BLaER1 treated with 17β-estradiol and CSF1 and Interleukin-3, amounts not matched to agents 10 nM and 100 nM (cell line): ENCODE data around the gene FABP7.

Experiments
- H3K27ac ChIP-seq, 11 experiments: shearing (Covaris generic); formaldehyde crosslinking; 2 replicates each; pipeline ENCODE4 v1.8.1; 2022
- H3K27me3 ChIP-seq, 11 experiments: shearing (Covaris generic); formaldehyde crosslinking; 2 replicates each; pipeline ENCODE4 v1.8.1; 2022
- H3K36me3 ChIP-seq, 11 experiments: shearing (Covaris generic); formaldehyde crosslinking; 2 replicates each; pipeline ENCODE4 v1.8.1; 2022
- H3K4me1 ChIP-seq, 10 experiments: shearing (Covaris generic); formaldehyde crosslinking; 2 replicates each; pipeline ENCODE4 v1.8.1; 2022
- H3K4me2 ChIP-seq, 11 experiments: shearing (Covaris generic); formaldehyde crosslinking; 2 replicates each; pipeline ENCODE4 v1.8.1; 2022
- H3K4me3 ChIP-seq, 10 experiments: shearing (Covaris generic); formaldehyde crosslinking; 2 replicates each; pipeline ENCODE4 v1.8.1; 2022
- H3K9ac ChIP-seq, 11 experiments: shearing (Covaris generic); formaldehyde crosslinking; 2 replicates each; pipeline ENCODE4 v1.8.1; 2022
- H3K9me3 ChIP-seq, 11 experiments: shearing (Covaris generic); formaldehyde crosslinking; replicated peaks in 1 of 11; 2 replicates each; pipeline ENCODE4 v1.8.1; 2022
- H4K20me1 ChIP-seq, 11 experiments: shearing (Covaris generic); formaldehyde crosslinking; 2 replicates each; pipeline ENCODE4 v1.8.1; 2022
- Cebpa-rat ChIP-seq, 11 experiments: shearing (Covaris generic); IDR thresholded peaks; 2 replicates each; pipeline ENCODE4 v1.8.1; 2022

FABP7 gene

DNA sequence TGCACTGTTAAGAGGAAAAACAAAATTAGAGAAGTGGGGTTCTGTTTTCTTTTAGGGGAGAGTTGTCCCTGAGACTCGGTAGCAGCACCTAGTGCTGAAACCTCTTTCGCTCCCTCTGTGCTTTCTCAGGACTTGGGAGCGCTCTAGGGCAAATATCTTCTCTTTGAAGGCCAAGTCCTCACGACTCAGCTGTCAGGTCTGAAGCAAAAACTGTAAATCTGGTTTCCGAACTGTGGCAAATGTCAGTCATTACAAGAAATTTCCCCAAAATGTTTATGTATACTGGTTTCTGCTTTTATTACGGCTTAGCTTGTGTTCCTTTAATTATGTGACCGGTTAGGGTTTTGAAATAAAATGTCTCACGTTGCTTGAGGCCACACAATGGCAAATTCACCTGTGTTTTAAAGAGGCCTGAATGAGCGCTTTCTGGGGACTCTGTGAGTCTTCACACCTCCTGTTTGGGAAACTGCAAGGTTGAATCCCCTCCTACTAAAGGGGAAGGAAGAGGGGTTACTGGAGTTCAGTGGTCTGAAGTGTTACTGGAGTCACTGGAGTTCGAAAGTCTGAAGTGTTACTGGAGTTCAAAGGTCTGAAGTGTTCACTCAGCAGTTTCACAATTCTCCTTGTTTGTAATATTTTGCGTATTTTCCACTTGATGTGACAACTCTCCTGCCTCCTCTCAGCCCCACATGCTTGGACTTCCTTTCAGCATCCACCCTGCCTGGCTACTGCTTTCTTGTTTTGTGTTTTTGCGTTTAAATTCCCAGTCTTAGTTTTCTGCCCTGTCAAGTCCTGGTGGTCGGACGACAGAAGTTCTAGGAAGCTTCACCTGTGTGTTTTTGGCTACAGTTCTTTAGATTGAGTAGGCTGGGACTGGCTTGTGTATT, 11.2 kb downstream of the FABP7 start:
- Histone ChIP-seq H3K36me3 (no peaks in the 10 kb centered on the region), H3K27me3 (no peaks in the 10 kb centered on the region; a peak in 1 of 22 replicates), H3K4me3 (no peak overlapping the region), H3K4me2 (peak overlapping the region in 1 of 11 experiments; percentile 1; a peak in 1 of 22 replicates), H3K27ac (peak overlapping the region in 2 of 11 experiments; percentile 67 to 74; a peak in 4 of 22 replicates), H3K9ac (peak overlapping the region in 2 of 11 experiments; percentile 32 to 70; a peak in 2 of 22 replicates), H3K4me1 (peaks cover 0 to 10% (median 0%) of the 10 kb centered on the region in 10 experiments; a peak in 2 of 20 replicates), H3K9me3 (peaks cover 6 to 17% (median 11%) of the 10 kb centered on the region in 11 experiments; a peak in 16 of 22 replicates), H4K20me1 (no peaks in the 10 kb centered on the region)
- no peak for TF ChIP-seq Cebpa-rat (IDR thresholded peaks at IDR 0.05)

DNA sequence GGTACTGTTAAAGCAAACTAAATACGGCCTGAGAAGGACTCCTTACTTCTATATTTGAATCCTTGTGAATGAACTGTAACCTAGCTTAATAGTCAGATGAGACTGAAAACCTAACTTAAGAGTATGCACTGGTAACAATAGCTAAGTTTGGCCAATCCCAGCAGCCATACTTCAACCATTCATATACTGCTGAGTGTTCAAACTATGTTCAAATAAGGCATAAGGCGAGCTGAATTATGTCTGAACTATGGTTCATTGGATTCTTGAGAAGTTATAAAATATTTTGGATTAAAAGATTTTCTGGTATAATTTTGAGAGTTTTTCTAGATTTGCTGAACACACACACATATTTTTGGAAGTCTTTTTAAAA, 11.8 kb downstream of the FABP7 start:
- Histone ChIP-seq H4K20me1 (no peaks in the 10 kb centered on the region), H3K9ac (peak overlapping the region in 2 of 11 experiments; percentile 21 to 65; a peak in 2 of 22 replicates), H3K4me3 (no peak overlapping the region), H3K4me1 (peaks cover 0 to 10% (median 0%) of the 10 kb centered on the region in 10 experiments; a peak in 2 of 20 replicates), H3K27ac (peak overlapping the region in 2 of 11 experiments; percentile 67 to 70; a peak in 3 of 22 replicates), H3K27me3 (no peaks in the 10 kb centered on the region; a peak in 1 of 22 replicates), H3K36me3 (no peaks in the 10 kb centered on the region), H3K9me3 (peaks cover 6 to 17% (median 11%) of the 10 kb centered on the region in 11 experiments; a peak in 16 of 22 replicates), H3K4me2 (peak overlapping the region in 1 of 11 experiments; percentile 1; a peak in 1 of 22 replicates)
- no peak for TF ChIP-seq Cebpa-rat (IDR thresholded peaks at IDR 0.05)

DNA sequence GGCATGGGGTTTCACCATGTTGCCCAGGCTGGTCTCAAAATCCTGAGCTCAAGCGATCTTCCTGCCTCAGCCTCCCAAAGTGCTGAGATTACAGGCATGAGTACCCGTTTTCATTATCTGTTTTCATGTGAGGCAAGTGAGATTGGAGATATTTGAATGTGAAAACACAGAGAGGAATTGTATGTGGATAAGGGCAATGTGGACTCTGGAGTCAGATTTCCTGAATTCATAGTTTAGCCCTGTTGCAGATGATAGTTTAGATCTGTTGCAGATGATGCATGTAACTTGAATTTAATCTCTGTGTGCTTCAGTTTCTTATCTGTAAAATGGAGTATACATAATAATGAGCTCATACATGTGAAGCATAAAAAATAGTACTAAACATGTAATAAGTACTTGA, 13.2 kb downstream of the FABP7 start:
- Histone ChIP-seq H4K20me1 (no peaks in the 10 kb centered on the region), H3K4me1 (peaks cover 0 to 10% (median 0%) of the 10 kb centered on the region in 10 experiments; a peak in 2 of 20 replicates), H3K27ac (peak overlapping the region in 1 of 11 experiments; percentile 70; a peak in 1 of 22 replicates), H3K27me3 (no peaks in the 10 kb centered on the region; a peak in 1 of 22 replicates), H3K4me2 (no peak overlapping the region), H3K9ac (no peak overlapping the region), H3K36me3 (no peaks in the 10 kb centered on the region), H3K4me3 (no peak overlapping the region), H3K9me3 (peaks cover 6 to 17% (median 11%) of the 10 kb centered on the region in 11 experiments; a peak in 16 of 22 replicates)
- no peak for TF ChIP-seq Cebpa-rat (IDR thresholded peaks at IDR 0.05)

DNA sequence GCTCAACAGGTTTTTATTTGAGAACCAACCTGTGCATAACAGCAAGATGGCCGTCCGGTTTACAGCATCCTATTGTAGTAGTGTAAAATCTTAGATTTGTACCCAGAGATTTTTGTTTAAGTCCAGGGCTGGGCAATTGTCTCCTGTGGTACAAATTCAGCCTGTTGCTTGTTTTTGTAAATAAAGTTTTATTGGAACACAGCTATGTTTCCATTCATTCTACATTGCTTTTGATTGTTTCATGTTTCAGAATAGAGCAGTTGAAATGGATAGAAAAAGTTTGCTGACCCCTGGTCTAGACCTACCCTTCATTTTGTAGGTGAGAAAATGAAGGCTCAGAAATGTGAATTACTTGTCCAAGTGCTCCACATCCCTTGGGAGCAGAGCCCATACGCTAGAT, 18.0 kb downstream of the FABP7 start:
- no peak overlapping the region for H3K4me2 ChIP-seq
- no peak overlapping the region for H3K27ac ChIP-seq
- no peak overlapping the region for H3K9ac ChIP-seq
- H4K20me1 ChIP-seq, result no peaks in the 10 kb centered on the region
- H3K9me3 ChIP-seq, result no peaks in the 10 kb centered on the region
- no peaks in the 10 kb centered on the region for H3K36me3 ChIP-seq
- no peak overlapping the region for H3K4me3 ChIP-seq
- no peaks in the 10 kb centered on the region for H3K27me3 ChIP-seq
- H3K4me1 ChIP-seq, result no peaks in the 10 kb centered on the region
- no peak for TF ChIP-seq Cebpa-rat (IDR thresholded peaks at IDR 0.05)

DNA sequence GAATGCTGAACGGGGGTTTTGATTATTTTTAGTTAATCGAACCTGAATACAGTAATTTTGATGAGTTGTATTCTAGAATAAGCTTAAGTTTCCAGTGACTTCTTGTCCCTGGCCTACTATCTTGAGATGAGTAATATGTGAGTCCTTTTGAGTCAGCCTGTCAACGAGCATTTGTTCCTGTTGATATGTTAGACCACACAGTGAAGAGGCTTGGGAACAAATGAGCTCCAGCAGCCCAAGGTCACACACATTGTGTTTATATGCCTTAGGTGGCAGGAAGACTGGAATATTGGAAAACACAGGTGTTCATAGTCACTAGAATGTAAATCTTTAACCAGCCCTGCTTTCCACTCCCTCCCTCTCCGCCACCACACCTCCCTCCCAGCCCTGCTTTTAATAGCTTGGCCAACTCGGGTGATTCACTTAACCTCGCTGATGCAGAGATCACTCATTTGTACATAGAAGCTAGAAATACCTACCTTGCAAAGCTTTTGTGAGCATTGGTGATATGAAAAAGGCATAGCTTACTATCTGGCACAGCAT, 18.7 kb downstream of the FABP7 start:
- H3K9me3 ChIP-seq, result no peaks in the 10 kb centered on the region
- TF ChIP-seq Cebpa-rat (IDR thresholded peaks at IDR 0.05), result no peak
- no peaks in the 10 kb centered on the region for H3K27me3 ChIP-seq
- no peak overlapping the region for H3K27ac ChIP-seq
- no peaks in the 10 kb centered on the region for H4K20me1 ChIP-seq
- H3K4me3 ChIP-seq, result no peak overlapping the region
- H3K4me1 ChIP-seq, result no peaks in the 10 kb centered on the region
- no peaks in the 10 kb centered on the region for H3K36me3 ChIP-seq
- no peak overlapping the region for H3K4me2 ChIP-seq
- H3K9ac ChIP-seq, result no peak overlapping the region

DNA sequence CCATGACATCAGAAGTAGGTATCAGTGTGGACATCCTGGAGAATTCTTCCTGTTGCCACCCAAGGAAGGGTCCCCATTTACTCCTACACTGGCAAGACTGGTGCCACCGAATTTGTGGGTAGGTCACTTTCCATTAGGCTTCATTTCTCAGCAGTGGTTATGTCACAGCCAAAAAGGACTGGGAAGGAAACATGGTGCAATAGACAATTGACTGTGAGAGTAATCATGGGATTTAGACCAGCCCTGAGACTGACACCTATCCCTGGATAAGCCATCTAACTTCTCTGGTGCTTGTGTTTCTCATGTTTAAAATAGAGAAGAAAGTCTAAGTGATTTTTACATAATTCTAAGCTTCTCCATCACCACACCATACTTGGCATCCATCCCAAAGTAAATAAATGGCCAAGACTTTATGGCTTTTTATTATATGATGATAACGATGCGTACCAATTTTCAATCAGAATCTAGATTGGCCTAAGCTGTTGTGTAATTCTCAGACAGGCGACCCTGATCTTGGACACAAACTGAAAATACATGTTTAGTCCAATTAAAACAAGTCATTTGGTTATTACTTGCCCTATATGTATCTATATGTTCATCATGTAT, 19.7 kb downstream of the FABP7 start:
- Histone ChIP-seq H3K36me3 (no peaks in the 10 kb centered on the region), H3K27me3 (no peaks in the 10 kb centered on the region), H3K4me1 (no peaks in the 10 kb centered on the region), H3K4me2 (no peak overlapping the region), H3K9me3 (no peaks in the 10 kb centered on the region), H3K27ac (no peak overlapping the region), H3K9ac (no peak overlapping the region), H3K4me3 (no peak overlapping the region), H4K20me1 (no peaks in the 10 kb centered on the region)
- TF ChIP-seq Cebpa-rat (IDR thresholded peaks at IDR 0.05), result no peak

DNA sequence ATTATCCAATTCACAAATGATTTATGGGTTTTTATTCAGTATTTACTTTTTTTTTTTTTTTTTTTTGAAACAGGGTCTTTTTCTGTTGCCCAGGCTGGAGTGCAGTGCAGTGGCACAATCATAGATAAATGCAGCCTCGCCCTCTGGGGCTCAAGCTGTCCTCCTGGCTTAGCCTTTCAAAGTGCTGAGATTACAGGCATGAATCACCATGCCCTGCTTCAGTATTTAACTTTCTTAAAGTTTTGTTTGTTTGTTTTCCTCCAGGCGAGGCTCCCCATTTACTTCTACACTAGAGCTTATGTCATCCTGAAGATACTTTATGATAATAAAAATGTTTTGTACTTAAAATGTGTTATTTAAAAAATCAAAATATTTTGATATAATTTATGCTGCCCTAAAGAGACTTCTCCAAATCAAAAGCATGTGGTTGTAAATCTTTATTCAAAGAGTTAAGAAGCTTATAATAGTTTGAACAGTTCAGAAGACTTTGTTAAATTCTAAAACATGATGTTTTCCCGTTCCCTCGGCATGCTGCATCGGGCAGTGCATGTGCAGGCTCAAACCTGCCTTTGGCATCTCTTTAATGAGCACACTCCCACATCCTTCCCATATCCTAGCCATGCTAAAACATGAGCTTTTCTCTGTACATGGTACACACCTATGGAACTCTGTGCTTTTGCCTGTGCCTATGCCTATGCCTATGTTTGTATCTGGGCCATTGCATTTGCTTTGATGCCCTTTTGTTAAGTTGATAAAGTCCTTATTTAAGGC, 20.6 kb downstream of the FABP7 start:
- no peaks in the 10 kb centered on the region for H3K27me3 ChIP-seq
- no peaks in the 10 kb centered on the region for H3K9me3 ChIP-seq
- no peaks in the 10 kb centered on the region for H4K20me1 ChIP-seq
- H3K36me3 ChIP-seq, result no peaks in the 10 kb centered on the region
- no peak overlapping the region for H3K27ac ChIP-seq
- no peak overlapping the region for H3K9ac ChIP-seq
- no peak overlapping the region for H3K4me2 ChIP-seq
- no peak for TF ChIP-seq Cebpa-rat (IDR thresholded peaks at IDR 0.05)
- H3K4me3 ChIP-seq, result no peak overlapping the region
- no peaks in the 10 kb centered on the region for H3K4me1 ChIP-seq

DNA sequence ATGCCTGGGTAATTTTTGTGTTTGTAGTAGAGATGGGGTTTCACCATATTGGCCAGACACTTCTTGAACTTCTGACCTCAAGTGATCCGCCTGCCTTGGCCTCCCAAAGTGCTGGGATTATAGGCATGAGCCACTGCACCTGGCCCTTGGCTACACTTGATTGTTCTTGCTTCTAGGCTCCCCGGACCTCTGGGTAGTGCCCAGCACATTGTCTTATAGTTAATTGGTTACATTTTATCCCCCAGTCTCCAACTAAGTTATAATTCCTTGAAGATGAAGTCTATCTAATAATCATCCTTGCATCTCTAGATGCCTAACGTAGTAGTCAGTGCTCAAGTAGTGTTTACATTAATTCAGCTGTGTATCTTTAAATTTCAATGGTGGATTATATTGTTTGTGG, 21.4 kb downstream of the FABP7 start:
- TF ChIP-seq Cebpa-rat (IDR thresholded peaks at IDR 0.05), result no peak

More for the DNA sequence above, 21.4 kb downstream of the FABP7 start:
- no peak overlapping the region for H3K9ac ChIP-seq
- H3K4me2 ChIP-seq, result no peak overlapping the region
- no peak overlapping the region for H3K27ac ChIP-seq
- H3K9me3 ChIP-seq, result no peaks in the 10 kb centered on the region
- no peak overlapping the region for H3K4me3 ChIP-seq
- no peaks in the 10 kb centered on the region for H3K36me3 ChIP-seq
- no peaks in the 10 kb centered on the region for H4K20me1 ChIP-seq
- 0 out of 20 replicates have a peak, but pooled peaks cover 0 to 3% (median 0%) of the 10 kb centered on the region in 10 experiments for H3K4me1 ChIP-seq
- no peaks in the 10 kb centered on the region for H3K27me3 ChIP-seq
